HG02943 (cell line): Measurements from ENCODE around the gene PRKRIP1.
"Not testable (repeated sequence)": the region's sequence is repeated elsewhere in the genome, so short reads cannot be mapped to it uniquely, and the experiment has no call there.

ENCODE experiments used
- ATAC-seq: cut with Tn5 transposase; IDR thresholded peaks from one replicate; pipeline ENCODE4 v1.9.1; 2021; ENCODE audit warnings: mild to moderate bottlenecking, low read depth, moderate library complexity; ENCODE audit not compliant: unreplicated experiment

Gene PRKRIP1

GRCh38 chr7:102474116-102474515 lies 78.0 kb downstream of the PRKRIP1 start:
- ATAC-seq = not testable (repeated sequence)

GRCh38 chr7:102474736-102475435 lies 78.7 kb downstream of the PRKRIP1 start:
- ATAC-seq = not testable (repeated sequence)
